ENCODE data around the gene TXLNG. TPM values are rescaled to one million over a fixed set of nuclear protein-coding genes. Genes with fewer than 3 reads are reported as not detected.

TXLNG gene
- total RNA-seq, 1 experiment from 2014 or later = 10.2 TPM

DNA sequence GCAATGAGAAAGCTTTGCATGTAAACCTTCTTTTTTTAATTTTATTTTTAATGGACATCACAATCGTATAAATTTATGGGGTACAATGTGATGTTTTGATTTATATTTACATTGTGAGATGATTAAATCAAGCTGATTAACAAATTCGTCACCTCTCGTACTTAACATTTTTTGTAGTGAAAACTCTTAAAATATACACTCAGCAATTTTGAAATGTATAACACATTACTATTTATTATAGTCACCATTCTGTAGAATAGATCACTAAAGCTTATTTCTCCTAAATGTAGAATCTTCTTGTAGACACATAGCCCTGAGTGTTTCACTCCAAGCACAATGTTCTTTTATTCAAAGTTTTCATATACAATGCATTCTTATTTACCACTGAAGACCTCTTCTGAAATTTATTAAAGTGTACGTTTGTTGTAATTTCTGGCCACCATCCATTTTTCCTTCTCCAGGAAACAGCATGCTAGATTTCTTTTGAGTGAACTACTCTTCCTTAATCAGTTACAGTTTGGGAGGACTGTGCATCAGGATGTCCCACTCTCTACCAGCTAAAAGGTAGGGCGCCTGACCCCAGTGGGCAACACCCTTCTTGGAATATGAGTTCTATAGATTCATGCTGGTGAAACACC, 88.3 kb downstream of the TXLNG start:
- H3K27ac ChIP-seq (ENCODE audit: low read length) = no peak overlapping the region
- no peaks in the 10 kb centered on the region for H3K36me3 ChIP-seq (ENCODE audit: control insufficient read depth, insufficient read depth, low read length)
- intact Hi-C loops (cut with micrococcal nuclease; ENCODE audit: unreplicated experiment) = no loop called here
- ATAC-seq = no peak
- H3K9me3 ChIP-seq (ENCODE audit: control insufficient read depth, insufficient read depth, low read depth, low read length) = no peaks in the 10 kb centered on the region
- ChIA-PET CTCF (no interaction called here), POLR2A (interaction anchor here (0.6 kb wide), 1 partner anchor 30 kb away, joined by 9 read pairs; no protein-coding TSS in a partner anchor)
- no peak for DNase-seq (ENCODE audit: low read depth, low spot score)
- H3K4me1 ChIP-seq (ENCODE audit: control insufficient read depth, insufficient read depth, low read length) = no peaks in the 10 kb centered on the region; the same call in 1 of the 2 replicates
- no peak for TF ChIP-seq POLR2AphosphoS5 (IDR thresholded peaks at IDR 0.05; ENCODE audit: low read depth, low read length)
- TF ChIP-seq TCF7L2 (IDR thresholded peaks at IDR 0.05; ENCODE audit: low read depth, low read length) = no peak
- TF ChIP-seq, protein P1, sequence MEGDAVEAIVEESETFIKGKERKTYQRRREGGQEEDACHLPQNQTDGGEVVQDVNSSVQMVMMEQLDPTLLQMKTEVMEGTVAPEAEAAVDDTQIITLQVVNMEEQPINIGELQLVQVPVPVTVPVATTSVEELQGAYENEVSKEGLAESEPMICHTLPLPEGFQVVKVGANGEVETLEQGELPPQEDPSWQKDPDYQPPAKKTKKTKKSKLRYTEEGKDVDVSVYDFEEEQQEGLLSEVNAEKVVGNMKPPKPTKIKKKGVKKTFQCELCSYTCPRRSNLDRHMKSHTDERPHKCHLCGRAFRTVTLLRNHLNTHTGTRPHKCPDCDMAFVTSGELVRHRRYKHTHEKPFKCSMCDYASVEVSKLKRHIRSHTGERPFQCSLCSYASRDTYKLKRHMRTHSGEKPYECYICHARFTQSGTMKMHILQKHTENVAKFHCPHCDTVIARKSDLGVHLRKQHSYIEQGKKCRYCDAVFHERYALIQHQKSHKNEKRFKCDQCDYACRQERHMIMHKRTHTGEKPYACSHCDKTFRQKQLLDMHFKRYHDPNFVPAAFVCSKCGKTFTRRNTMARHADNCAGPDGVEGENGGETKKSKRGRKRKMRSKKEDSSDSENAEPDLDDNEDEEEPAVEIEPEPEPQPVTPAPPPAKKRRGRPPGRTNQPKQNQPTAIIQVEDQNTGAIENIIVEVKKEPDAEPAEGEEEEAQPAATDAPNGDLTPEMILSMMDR (IDR thresholded peaks at IDR 0.05) = no peak
- TF ChIP-seq SIN3A (IDR thresholded peaks at IDR 0.05; ENCODE audit: borderline replicate concordance, insufficient read depth, low read depth, low read length) = no peak
- TF ChIP-seq REST (IDR thresholded peaks at IDR 0.05; ENCODE audit: insufficient read depth in 1 of 2, low read depth in 2 of 2, low read length in 1 of 2) = no peak
- BruUV-seq (replicated peaks) = no TSS peak
- H3K27me3 ChIP-seq (ENCODE audit: control insufficient read depth, insufficient read depth, low read length) = no peaks in the 10 kb centered on the region
- H3K4me3 ChIP-seq (ENCODE audit: low read depth in 2 of 2, low read length in 2 of 2) = no peak overlapping the region
- in situ Hi-C loops (cut with HindIII; ENCODE audit: low pct_unique_long_range_greater_than_20kb, low sequenced_read_pairs) = no loop called here

DNA sequence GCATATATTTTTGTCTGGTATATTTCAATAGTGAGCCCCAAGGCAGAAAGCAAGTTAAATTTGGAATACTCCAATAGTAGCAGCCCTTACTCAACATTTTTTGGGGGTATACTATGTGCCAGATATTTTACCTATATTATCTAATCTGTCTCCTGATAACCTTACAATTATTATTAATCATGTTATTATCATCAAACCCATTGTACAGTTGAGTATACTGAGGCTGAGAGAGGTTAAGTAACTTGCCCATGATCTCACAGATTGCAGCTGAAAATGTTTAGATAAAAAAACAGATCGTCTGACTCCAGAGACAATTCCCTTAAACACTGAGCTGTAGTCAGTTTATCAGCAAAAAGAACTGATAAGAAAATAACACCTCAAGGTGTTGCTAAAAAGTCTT, 90.4 kb downstream of the TXLNG start:
- ChIA-PET CTCF (interaction anchor here (0.6 kb wide), 1 partner anchor 139 kb away, joined by 7 read pairs; no protein-coding TSS in a partner anchor), POLR2A (no interaction called here)
- H3K27me3 ChIP-seq (ENCODE audit: control insufficient read depth, insufficient read depth, low read length) = no peaks in the 10 kb centered on the region
- no peaks in the 10 kb centered on the region; the same call in 1 of the 2 replicates for H3K4me1 ChIP-seq (ENCODE audit: control insufficient read depth, insufficient read depth, low read length)
- ATAC-seq (no peak), DNase-seq (ENCODE audit: low read depth, low spot score) (no peak)
- no peaks in the 10 kb centered on the region for H3K9me3 ChIP-seq (ENCODE audit: control insufficient read depth, insufficient read depth, low read depth, low read length)
- BruUV-seq (replicated peaks) = no TSS peak
- H3K4me3 ChIP-seq (ENCODE audit: low read depth in 2 of 2, low read length in 2 of 2) = no peak overlapping the region
- no peaks in the 10 kb centered on the region for H3K36me3 ChIP-seq (ENCODE audit: control insufficient read depth, insufficient read depth, low read length)
- no peak overlapping the region for H3K27ac ChIP-seq (ENCODE audit: low read length)
- no peak for TF ChIP-seq TCF7L2 (IDR thresholded peaks at IDR 0.05; ENCODE audit: low read depth, low read length)
- TF ChIP-seq, protein P1 (IDR thresholded peaks at IDR 0.05) = no peak
- TF ChIP-seq POLR2AphosphoS5 (IDR thresholded peaks at IDR 0.05; ENCODE audit: low read depth, low read length) = no peak
- TF ChIP-seq REST (IDR thresholded peaks at IDR 0.05; ENCODE audit: insufficient read depth in 1 of 2, low read depth in 2 of 2, low read length in 1 of 2) = no peak
- no peak for TF ChIP-seq SIN3A (IDR thresholded peaks at IDR 0.05; ENCODE audit: borderline replicate concordance, insufficient read depth, low read depth, low read length)
- intact Hi-C loops (cut with micrococcal nuclease; ENCODE audit: unreplicated experiment) = no loop called here
- in situ Hi-C loops (cut with HindIII; ENCODE audit: low pct_unique_long_range_greater_than_20kb, low sequenced_read_pairs) = no loop called here

Data from Panc1 (cell line).